GM12873 (cell line): ENCODE data around the gene ZNF786.

Source experiments
- TF ChIP-seq, protein P1 (sequence below): IDR thresholded peaks from 2 replicates; pipeline ENCODE4 v1.5.1; 2012; ENCODE audit warnings: low read depth, mild to moderate bottlenecking, moderate library complexity, low read length, control low read depth; ENCODE audit not compliant: insufficient read depth; ENCODE audit errors: missing control alignments

ZNF786 gene

GRCh38 chr7:149125189-149125862 lies 34.8 kb upstream of the ZNF786 start:
- TF ChIP-seq, protein P1, sequence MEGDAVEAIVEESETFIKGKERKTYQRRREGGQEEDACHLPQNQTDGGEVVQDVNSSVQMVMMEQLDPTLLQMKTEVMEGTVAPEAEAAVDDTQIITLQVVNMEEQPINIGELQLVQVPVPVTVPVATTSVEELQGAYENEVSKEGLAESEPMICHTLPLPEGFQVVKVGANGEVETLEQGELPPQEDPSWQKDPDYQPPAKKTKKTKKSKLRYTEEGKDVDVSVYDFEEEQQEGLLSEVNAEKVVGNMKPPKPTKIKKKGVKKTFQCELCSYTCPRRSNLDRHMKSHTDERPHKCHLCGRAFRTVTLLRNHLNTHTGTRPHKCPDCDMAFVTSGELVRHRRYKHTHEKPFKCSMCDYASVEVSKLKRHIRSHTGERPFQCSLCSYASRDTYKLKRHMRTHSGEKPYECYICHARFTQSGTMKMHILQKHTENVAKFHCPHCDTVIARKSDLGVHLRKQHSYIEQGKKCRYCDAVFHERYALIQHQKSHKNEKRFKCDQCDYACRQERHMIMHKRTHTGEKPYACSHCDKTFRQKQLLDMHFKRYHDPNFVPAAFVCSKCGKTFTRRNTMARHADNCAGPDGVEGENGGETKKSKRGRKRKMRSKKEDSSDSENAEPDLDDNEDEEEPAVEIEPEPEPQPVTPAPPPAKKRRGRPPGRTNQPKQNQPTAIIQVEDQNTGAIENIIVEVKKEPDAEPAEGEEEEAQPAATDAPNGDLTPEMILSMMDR: no peak

GRCh38 chr7:149109969-149110368 lies 19.5 kb upstream of the ZNF786 start:
- TF ChIP-seq, protein P1: no peak

DNA sequence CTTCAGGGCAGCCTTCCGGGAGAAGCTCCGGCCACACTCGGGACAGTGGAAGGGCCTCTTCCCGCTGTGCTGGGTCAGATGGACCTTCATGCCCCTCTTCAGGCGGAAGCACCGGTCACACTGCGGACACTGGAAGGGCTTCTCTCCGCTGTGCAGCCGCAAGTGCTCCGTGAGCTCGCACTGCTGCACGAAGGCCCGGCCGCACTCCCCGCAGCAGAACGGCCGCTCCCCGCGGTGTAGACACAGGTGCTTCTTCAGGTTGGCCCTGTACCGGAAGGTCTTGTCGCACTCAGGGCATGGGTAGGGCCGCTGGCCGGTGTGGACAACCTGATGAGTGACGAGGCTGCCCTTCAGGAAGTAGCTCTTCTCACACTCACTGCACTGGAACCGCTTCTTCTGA lies 14.2 kb upstream of the ZNF786 start:
- TF ChIP-seq, protein P1: no peak

DNA sequence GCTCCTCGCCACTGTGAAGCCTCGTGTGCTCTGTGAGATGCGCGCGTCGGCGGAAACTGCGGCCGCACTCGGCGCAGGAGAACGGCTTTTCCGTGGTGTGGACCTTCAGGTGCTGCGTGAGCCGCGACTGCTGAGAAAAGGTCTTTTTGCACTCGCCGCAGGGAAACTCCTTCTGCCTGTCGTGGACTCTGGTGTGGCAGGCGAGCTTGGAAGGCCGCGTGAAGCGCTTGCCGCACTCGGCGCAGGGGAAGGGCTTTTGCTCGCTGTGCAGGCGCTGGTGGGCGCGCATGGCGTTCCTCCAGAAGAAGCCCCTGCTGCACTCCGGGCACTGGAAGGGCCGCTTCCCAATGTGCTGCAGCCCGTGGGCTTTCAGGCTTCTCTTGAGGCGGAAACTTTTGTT lies 13.7 kb upstream of the ZNF786 start:
- TF ChIP-seq, protein P1: no peak

GRCh38 chr7:149103424-149103823 lies 12.9 kb upstream of the ZNF786 start:
- TF ChIP-seq, protein P1: no peak

DNA sequence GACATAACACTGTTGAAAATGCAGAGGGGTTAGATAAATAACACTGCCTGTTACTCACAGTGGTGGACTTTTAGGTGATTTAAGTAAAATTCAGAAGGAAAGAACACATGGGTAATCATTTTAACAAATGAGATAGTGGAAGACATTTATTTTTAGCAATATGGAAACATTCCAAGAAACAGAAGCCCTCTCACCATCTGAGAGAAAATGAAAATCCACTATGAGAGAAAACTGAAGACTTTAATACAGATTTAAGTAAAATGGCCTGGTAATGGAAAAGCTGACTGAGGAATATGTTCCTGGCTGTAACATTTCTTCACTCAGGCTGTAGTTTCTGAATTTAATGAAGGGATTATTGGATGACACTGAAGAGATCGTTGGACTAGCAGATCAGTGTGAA lies 12.1 kb upstream of the ZNF786 start:
- TF ChIP-seq, protein P1: no peak

DNA sequence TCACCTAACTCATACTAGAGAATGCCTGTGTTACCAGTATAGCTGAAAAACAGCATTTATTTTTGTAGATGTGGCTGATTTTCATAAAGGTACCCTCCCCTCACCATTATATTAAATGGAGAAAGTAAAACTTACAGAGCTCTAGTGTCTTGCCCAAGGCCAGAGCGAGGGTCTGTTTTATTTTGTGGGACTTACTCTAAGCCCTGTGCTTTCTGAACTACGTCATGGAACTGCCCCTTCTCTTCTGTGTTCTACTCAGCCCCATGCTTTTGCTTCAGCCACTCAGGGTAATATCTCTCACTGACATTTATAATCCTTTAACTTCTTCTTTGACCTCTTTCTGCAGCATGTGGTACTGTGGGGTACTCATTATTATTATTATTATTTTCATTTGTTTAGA lies 10.3 kb upstream of the ZNF786 start:
- TF ChIP-seq, protein P1: no peak
